ENCODE measurements around the gene CREB1. TPM values are rescaled to one million over a fixed set of nuclear protein-coding genes. Genes with fewer than 3 reads are reported as not detected.

The CREB1 gene
- total and polyA plus RNA-seq, 3 donors from 2014 or later, result 71.3 to 132 (median 96.5) TPM

DNA sequence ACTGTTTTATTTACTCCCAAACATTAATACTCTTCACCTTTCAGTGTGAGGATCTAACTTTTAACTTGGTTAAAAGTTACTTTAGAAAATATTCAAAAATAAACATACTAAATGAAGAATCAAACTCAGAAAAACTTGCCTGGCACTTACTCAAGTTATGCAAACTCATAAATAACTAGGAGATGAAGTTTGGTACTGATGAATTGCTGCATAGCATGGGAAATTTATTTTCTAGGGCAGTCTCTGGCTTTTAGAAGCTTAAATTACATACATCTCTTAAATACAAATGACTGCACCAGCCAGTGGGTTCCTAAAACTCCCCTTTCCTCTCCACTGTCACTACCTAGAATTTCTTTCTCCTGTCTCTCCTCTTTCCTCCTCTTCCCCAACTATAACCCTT lies 46.7 kb upstream of the CREB1 start:
- no peaks in the 10 kb centered on the region for H3K4me1 ChIP-seq
- TF ChIP-seq POLR2A (IDR thresholded peaks at IDR 0.05), result no peak
- TF ChIP-seq CTCF (IDR thresholded peaks at IDR 0.05), result no peak
- H3K9me3 ChIP-seq, result no peaks in the 10 kb centered on the region
- no peaks in the 10 kb centered on the region for H3K27me3 ChIP-seq
- no peaks in the 10 kb centered on the region for H3K36me3 ChIP-seq (ENCODE audit: low read depth, missing control alignments)
- DNase-seq, result no peak
- H3K4me3 ChIP-seq, result no peak overlapping the region
- intact Hi-C loops (cut with DNase I; ENCODE audit: low total_unique reads), result no loop called here
- no peak overlapping the region for H3K27ac ChIP-seq

- WGBS, 2 donors, result 88 to 94% methylated on average over 4 of the region's 4 CpGs
- DNase-seq, result no peak
- Histone ChIP-seq H3K36me3 (ENCODE audit: low read depth, missing control alignments) (no peaks in the 10 kb centered on the region), H3K9me3 (no peaks in the 10 kb centered on the region), H3K27ac (no peak overlapping the region), H3K27me3 (no peaks in the 10 kb centered on the region), H3K4me3 (no peak overlapping the region), H3K4me1 (no peaks in the 10 kb centered on the region)
- intact Hi-C loops (cut with DNase I; ENCODE audit: low total_unique reads), result no loop called here
- TF ChIP-seq POLR2A (IDR thresholded peaks at IDR 0.05), result no peak
- TF ChIP-seq CTCF (IDR thresholded peaks at IDR 0.05), result no peak
These were observed 46.3 kb upstream of the CREB1 start for GRCh38 chr2:207483477-207483876.

- Histone ChIP-seq H3K9me3 (no peaks in the 10 kb centered on the region), H3K36me3 (ENCODE audit: low read depth, missing control alignments) (no peaks in the 10 kb centered on the region), H3K4me1 (no peaks in the 10 kb centered on the region), H3K4me3 (no peak overlapping the region), H3K27me3 (no peaks in the 10 kb centered on the region), H3K27ac (no peak overlapping the region)
- intact Hi-C loops (cut with DNase I; ENCODE audit: low total_unique reads), result no loop called here
- WGBS, 2 donors, result 76 to 81% methylated on average over 10 of the region's 10 CpGs
- no peak for DNase-seq
- no peak for TF ChIP-seq CTCF (IDR thresholded peaks at IDR 0.05)
- TF ChIP-seq POLR2A (IDR thresholded peaks at IDR 0.05), result no peak
These were observed 45.0 kb upstream of the CREB1 start for GRCh38 chr2:207484444-207485391.

GRCh38 chr2:207487650-207488311 lies 42.0 kb upstream of the CREB1 start:
- no peaks in the 10 kb centered on the region for H3K36me3 ChIP-seq (ENCODE audit: low read depth, missing control alignments)
- 86 to 87% methylated on average over 5 of the region's 5 CpGs for WGBS, 2 donors
- intact Hi-C loops (cut with DNase I; ENCODE audit: low total_unique reads), result no loop called here
- no peak overlapping the region for H3K27ac ChIP-seq
- no peaks in the 10 kb centered on the region for H3K9me3 ChIP-seq
- H3K4me1 ChIP-seq, result no peaks in the 10 kb centered on the region
- no peaks in the 10 kb centered on the region for H3K27me3 ChIP-seq
- no peak for DNase-seq
- no peak overlapping the region for H3K4me3 ChIP-seq
- TF ChIP-seq CTCF (IDR thresholded peaks at IDR 0.05) (no peak), POLR2A (IDR thresholded peaks at IDR 0.05) (no peak)
